HepG2 (cell line): Measurements from ENCODE around the gene TEX14. TPM values are rescaled to one million over a fixed set of nuclear protein-coding genes. Genes with fewer than 3 reads are reported as not detected.

Experiments
- ATAC-seq: fragments of 200-7000 bp; cut with Tn5 transposase; 3 replicates; pipeline ENCODE4 v1.9.1; 2020; ENCODE audit warnings: mild to moderate bottlenecking, moderate library complexity
- BruUV-seq: library from RNA; stranded (reverse); fragments of 400-500 nt; replicated peaks from 2 replicates; lab custom pipeline; 2021; lab: Mats Ljungman, UMichigan
- CTCF ChIA-PET: fragments of 300-600 bp; formaldehyde crosslinking; extraction: SDS; loops from one replicate; lab custom pipeline; 2021; ENCODE audit warnings: low total read pairs, inconsistent platforms, low intra/inter-chr PET ratio; lab: Yijun Ruan, JAX
- POLR2A ChIA-PET: fragments of 350-600 bp; sonication (Branson Sonifier 250); formaldehyde crosslinking; loops from one replicate; lab custom pipeline; 2020; ENCODE audit warnings: antibody characterized with exemption, inconsistent platforms; lab: Yijun Ruan, JAX
- DNase-seq: peaks from one replicate; pipeline ENCODE4 v3.0.0-alpha.2; 2015; ENCODE audit warnings: low spot score
- FAIRE-seq: peaks from 3 replicates; lab custom pipeline; 2011; peaks lifted over from hg19 to GRCh38; lab: Jason Lieb, UNC
- H2AFZ ChIP-seq: one replicate; pipeline ENCODE4 v1.6.1; 2011; ENCODE audit warnings: low read length, inconsistent platforms
- H3K27ac ChIP-seq: fragments of 300-600 bp; 3 replicates; pipeline ENCODE4 v1.8.0; 2011; ENCODE audit warnings: mixed run types, mild to moderate bottlenecking, mixed read lengths, low read length, inconsistent platforms; ENCODE audit not compliant: insufficient read depth; ENCODE audit errors: extremely low read length
- H3K27me3 ChIP-seq, 2 experiments: fragments of 200-600 bp in 1 of 2; 2 replicates in 1 of 2; 3 replicates in 1 of 2; pipeline versions ENCODE4 v1.6.0 to v1.8.0; 2011; ENCODE audit warnings: low read length in 2 of 2, mild to moderate bottlenecking in 2 of 2, moderate library complexity in 2 of 2, inconsistent platforms in 1 of 2; ENCODE audit not compliant: insufficient read depth in 2 of 2, control insufficient read depth in 1 of 2
- H3K36me3 ChIP-seq, 2 experiments: fragments of 200-600 bp in 1 of 2; replicated peaks in 1 of 2; 2 replicates in 1 of 2; 3 replicates in 1 of 2; pipeline versions ENCODE4 v1.5.1 to v1.8.0; 2011; ENCODE audit warnings: low read length in 2 of 2, inconsistent platforms in 1 of 2; ENCODE audit not compliant: insufficient read depth in 2 of 2, control insufficient read depth in 1 of 2
- H3K4me1 ChIP-seq: 2 replicates; pipeline ENCODE4 v1.5.1; 2012; ENCODE audit warnings: low read length, inconsistent platforms; ENCODE audit not compliant: insufficient read depth
- H3K4me2 ChIP-seq: 2 replicates; pipeline ENCODE4 v1.6.0; 2011; ENCODE audit warnings: low read depth, low read length, inconsistent platforms
- H3K4me3 ChIP-seq, 3 experiments: fragments of 200-600 bp in 1 of 3; sonication (generic), shearing (Covaris generic) in 1 of 3; replicated peaks in 1 of 3; 2 replicates each; pipeline ENCODE4 v1.5.1; 2011 to 2016; ENCODE audit warnings: low read length in 3 of 3, inconsistent platforms in 2 of 3, low read depth in 2 of 3, mild to moderate bottlenecking in 2 of 3, control low read depth in 1 of 3, mixed read lengths in 1 of 3; ENCODE audit not compliant: insufficient read depth in 1 of 3
- H3K79me2 ChIP-seq: one replicate; pipeline ENCODE4 v1.6.1; 2011; ENCODE audit warnings: low read length, inconsistent platforms; ENCODE audit not compliant: insufficient read depth
- H3K9ac ChIP-seq: 2 replicates; pipeline ENCODE4 v1.6.0; 2011; ENCODE audit warnings: mild to moderate bottlenecking, low read depth, low read length, inconsistent platforms; ENCODE audit not compliant: insufficient read depth
- H3K9me3 ChIP-seq: 2 replicates; pipeline ENCODE4 v1.5.1; 2012; ENCODE audit warnings: mild to moderate bottlenecking, low read length
- H4K20me1 ChIP-seq: 2 replicates; pipeline ENCODE4 v1.6.0; 2011; ENCODE audit warnings: inconsistent platforms, mild to moderate bottlenecking, low read length, moderate library complexity; ENCODE audit not compliant: insufficient read depth
- ATF7 ChIP-seq, 2 experiments: fragments of 450-650 bp in 1 of 2; sonication (generic) in 1 of 2; formaldehyde crosslinking in 1 of 2; IDR thresholded peaks; 2 replicates each; pipeline versions ENCODE4 v1.4.0 to v1.6.1; 2016 to 2020; ENCODE audit warnings: antibody characterized with exemption in 1 of 2, mild to moderate bottlenecking in 1 of 2, missing genetic modification reagents in 1 of 2
- BCL6 ChIP-seq: IDR thresholded peaks from 2 replicates; pipeline ENCODE4 v1.6.1; 2016; ENCODE audit warnings: missing genetic modification reagents, missing compliant biosample characterization
- SOX13 ChIP-seq, 3 experiments: fragments of 450-650 bp in 1 of 3; sonication (generic) in 1 of 3; formaldehyde crosslinking in 1 of 3; IDR thresholded peaks in 2 of 3; conservative IDR thresholded peaks in 1 of 3; 2 replicates each; pipeline versions ENCODE4 v1.5.0 to v1.6.1; 2016 to 2020; ENCODE audit warnings: antibody characterized with exemption in 1 of 3, mild to moderate bottlenecking in 1 of 3, missing compliant biosample characterization in 1 of 3, missing genetic modification reagents in 1 of 3, moderate library complexity in 1 of 3
- THYN1 ChIP-seq: sonication (generic); formaldehyde crosslinking; IDR thresholded peaks from 2 replicates; pipeline ENCODE4 v1.8.1; 2023; ENCODE audit warnings: low read depth, mild to moderate bottlenecking, moderate library complexity, missing genetic modification reagents, borderline replicate concordance
- ZNF75D ChIP-seq: sonication (generic); formaldehyde crosslinking; IDR thresholded peaks from 2 replicates; pipeline ENCODE4 v1.8.1; 2023; ENCODE audit warnings: missing genetic modification reagents, mild to moderate bottlenecking, borderline replicate concordance
- WGBS: methylation state at CpG from one replicate; pipeline ENCODE4 v1.1.6; 2017; ENCODE audit warnings: low lambda C conversion rate; 5-methylcytosine and 5-hydroxymethylcytosine counted together
- in situ Hi-C: cut with HindIII; loops from 2 replicates; pipeline ENCODE4 v1.10.0; 2017; ENCODE audit warnings: low pct_unique_long_range_greater_than_20kb; ENCODE audit not compliant: extremely low pct_ligation_motif_present
- intact Hi-C: fragments of 100-400 bp; cut with micrococcal nuclease; formaldehyde crosslinking; loops from one replicate; pipeline ENCODE4 v1.10.0; 2022; ENCODE audit not compliant: unreplicated experiment
- polyA plus RNA-seq, 8 experiments: library from polyadenylated mRNA; depleted of rRNA in 3 of 8; stranded (reverse) in 7 of 8; unstranded in 1 of 8; fragments of >200 nt; fragmentation: Illumina TruSeq in 4 of 8; extraction: Trizol in 4 of 8; gene quantifications; 2 replicates each; pipeline versions ENCODE4 v1.2.1 to v1.2.3, GENCODE V29; 2011 to 2016; ENCODE audit warnings: low read depth in 4 of 8, missing spikeins in 1 of 8, mixed read lengths in 1 of 8; ENCODE audit not compliant: insufficient read depth in 1 of 8
- total RNA-seq, 5 experiments: library from RNA; depleted of rRNA; stranded (reverse); fragments of >200 nt; fragmentation: Illumina TruSeq; extraction: Trizol; gene quantifications; 2 replicates each; pipeline ENCODE4 v1.2.3, GENCODE V29; 2016; ENCODE audit warnings: low read depth in 1 of 5
- TF ChIP-seq, protein P1 (sequence below): IDR thresholded peaks from 2 replicates; pipeline ENCODE4 v1.4.0; 2020; ENCODE audit warnings: mild to moderate bottlenecking, missing genetic modification reagents

TEX14 gene
- total and polyA plus RNA-seq, 2 of the 13 experiments (the other 11 are each of a cell fraction or from before 2014, with no cell fraction given): 0.04 to 0.07 TPM

GRCh38 chr17:58671969-58672368 lies 19.9 kb downstream of the TEX14 start:
- H3K36me3 ChIP-seq: no peaks in the 10 kb centered on the region
- POLR2A ChIA-PET: no interaction called here
- ATAC-seq (no peak), DNase-seq (no peak), FAIRE-seq (no peak)
- no peak overlapping the region for H3K4me2 ChIP-seq
- in situ Hi-C loops (no loop called here), intact Hi-C loops (no loop called here)
- H3K9ac ChIP-seq: no peak overlapping the region
- H4K20me1 ChIP-seq: no peaks in the 10 kb centered on the region
- 73% methylated on average over 3 of the region's 3 CpGs for WGBS
- H2AFZ ChIP-seq: no peak overlapping the region
- no peak overlapping the region for H3K4me3 ChIP-seq
- H3K4me1 ChIP-seq: peaks cover 10% of the 10 kb centered on the region
- H3K27me3 ChIP-seq: no peaks in the 10 kb centered on the region
- BruUV-seq: no TSS peak
- no peak overlapping the region for H3K27ac ChIP-seq
- CTCF ChIA-PET: no interaction called here
- no peaks in the 10 kb centered on the region for H3K9me3 ChIP-seq
- no peak for TF ChIP-seq ZNF75D (CRISPR knock-in tag)
- TF ChIP-seq ATF7 (IDR thresholded peaks at IDR 0.05): peak; percentile 59
- TF ChIP-seq ATF7 (CRISPR knock-in tag; IDR thresholded peaks at IDR 0.05): no peak
- no peak for TF ChIP-seq THYN1
- TF ChIP-seq BCL6 (CRISPR knock-in tag): no peak
- TF ChIP-seq, protein P1, sequence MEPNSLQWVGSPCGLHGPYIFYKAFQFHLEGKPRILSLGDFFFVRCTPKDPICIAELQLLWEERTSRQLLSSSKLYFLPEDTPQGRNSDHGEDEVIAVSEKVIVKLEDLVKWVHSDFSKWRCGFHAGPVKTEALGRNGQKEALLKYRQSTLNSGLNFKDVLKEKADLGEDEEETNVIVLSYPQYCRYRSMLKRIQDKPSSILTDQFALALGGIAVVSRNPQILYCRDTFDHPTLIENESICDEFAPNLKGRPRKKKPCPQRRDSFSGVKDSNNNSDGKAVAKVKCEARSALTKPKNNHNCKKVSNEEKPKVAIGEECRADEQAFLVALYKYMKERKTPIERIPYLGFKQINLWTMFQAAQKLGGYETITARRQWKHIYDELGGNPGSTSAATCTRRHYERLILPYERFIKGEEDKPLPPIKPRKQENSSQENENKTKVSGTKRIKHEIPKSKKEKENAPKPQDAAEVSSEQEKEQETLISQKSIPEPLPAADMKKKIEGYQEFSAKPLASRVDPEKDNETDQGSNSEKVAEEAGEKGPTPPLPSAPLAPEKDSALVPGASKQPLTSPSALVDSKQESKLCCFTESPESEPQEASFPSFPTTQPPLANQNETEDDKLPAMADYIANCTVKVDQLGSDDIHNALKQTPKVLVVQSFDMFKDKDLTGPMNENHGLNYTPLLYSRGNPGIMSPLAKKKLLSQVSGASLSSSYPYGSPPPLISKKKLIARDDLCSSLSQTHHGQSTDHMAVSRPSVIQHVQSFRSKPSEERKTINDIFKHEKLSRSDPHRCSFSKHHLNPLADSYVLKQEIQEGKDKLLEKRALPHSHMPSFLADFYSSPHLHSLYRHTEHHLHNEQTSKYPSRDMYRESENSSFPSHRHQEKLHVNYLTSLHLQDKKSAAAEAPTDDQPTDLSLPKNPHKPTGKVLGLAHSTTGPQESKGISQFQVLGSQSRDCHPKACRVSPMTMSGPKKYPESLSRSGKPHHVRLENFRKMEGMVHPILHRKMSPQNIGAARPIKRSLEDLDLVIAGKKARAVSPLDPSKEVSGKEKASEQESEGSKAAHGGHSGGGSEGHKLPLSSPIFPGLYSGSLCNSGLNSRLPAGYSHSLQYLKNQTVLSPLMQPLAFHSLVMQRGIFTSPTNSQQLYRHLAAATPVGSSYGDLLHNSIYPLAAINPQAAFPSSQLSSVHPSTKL (CRISPR knock-in tag): no peak
- no peak for TF ChIP-seq SOX13 (IDR thresholded peaks at IDR 0.05)
- TF ChIP-seq SOX13 (CRISPR knock-in tag; conservative IDR thresholded peaks at IDR 0.05 in 1 of 2, IDR thresholded peaks at IDR 0.05 in 1 of 2): no peak
- H3K79me2 ChIP-seq: no peaks in the 10 kb centered on the region
